Keratinocyte (primary cell): ENCODE data around the gene GPANK1. TPM values are rescaled to one million over a fixed set of nuclear protein-coding genes. Genes with fewer than 3 reads are reported as not detected.

ENCODE experiments used
- DNase-seq: peaks from one replicate; pipeline ENCODE4 v3.0.0-alpha.2; 2011; ENCODE audit warnings: low read depth, missing footprints, low spot score
- FAIRE-seq: peaks from 2 replicates; lab custom pipeline; 2011; peaks lifted over from hg19 to GRCh38; lab: Jason Lieb, UNC
- H2AFZ ChIP-seq: 2 replicates; pipeline ENCODE4 v1.6.0; 2012; ENCODE audit warnings: low read length, control low read depth, inconsistent platforms; ENCODE audit not compliant: control insufficient read depth
- H3K27ac ChIP-seq: 2 replicates; pipeline ENCODE4 v1.5.1; 2011; ENCODE audit warnings: low read length; ENCODE audit not compliant: control insufficient read depth, insufficient read depth
- H3K27me3 ChIP-seq: 3 replicates; pipeline ENCODE4 v1.6.0; 2011; ENCODE audit warnings: low read length; ENCODE audit not compliant: control insufficient read depth, insufficient read depth; ENCODE audit errors: extremely low read depth
- H3K36me3 ChIP-seq, 2 experiments: 2 replicates in 1 of 2; 3 replicates in 1 of 2; pipeline ENCODE4 v1.5.1; 2011; ENCODE audit warnings: low read length in 2 of 2, mild to moderate bottlenecking in 1 of 2; ENCODE audit not compliant: control insufficient read depth in 2 of 2, insufficient read depth in 2 of 2; ENCODE audit errors: extremely low read depth in 1 of 2
- H3K4me1 ChIP-seq: 3 replicates; pipeline ENCODE4 v1.5.1; 2011; ENCODE audit warnings: low read length; ENCODE audit not compliant: control insufficient read depth, insufficient read depth; ENCODE audit errors: extremely low read depth
- H3K4me2 ChIP-seq: 3 replicates; pipeline ENCODE4 v1.6.0; 2011; ENCODE audit warnings: low read depth, low read length; ENCODE audit not compliant: control insufficient read depth, insufficient read depth; ENCODE audit errors: extremely low read depth
- H3K4me3 ChIP-seq, 3 experiments: fragments of 200-600 bp in 1 of 3; sonication (generic) in 1 of 3; 2 replicates in 2 of 3; 3 replicates in 1 of 3; pipeline ENCODE4 v1.5.1; 2011 to 2016; ENCODE audit warnings: low read length in 3 of 3, mild to moderate bottlenecking in 3 of 3, control low read depth in 2 of 3, inconsistent platforms in 1 of 3, low read depth in 1 of 3, mixed read lengths in 1 of 3, mixed run types in 1 of 3, moderate library complexity in 1 of 3; ENCODE audit not compliant: control insufficient read depth in 2 of 3, insufficient read depth in 2 of 3; ENCODE audit errors: extremely low read depth in 1 of 3
- H3K79me2 ChIP-seq: 2 replicates; pipeline ENCODE4 v1.6.0; 2012; ENCODE audit warnings: low read length; ENCODE audit not compliant: control insufficient read depth, insufficient read depth
- H3K9ac ChIP-seq: 3 replicates; pipeline ENCODE4 v1.6.0; 2011; ENCODE audit warnings: low read length; ENCODE audit not compliant: control insufficient read depth, insufficient read depth; ENCODE audit errors: extremely low read depth
- H3K9me1 ChIP-seq: 3 replicates; pipeline ENCODE4 v1.6.0; 2011; ENCODE audit warnings: low read length; ENCODE audit not compliant: control insufficient read depth, insufficient read depth; ENCODE audit errors: extremely low read depth
- H3K9me3 ChIP-seq: 2 replicates; pipeline ENCODE4 v1.5.1; 2012; ENCODE audit warnings: low read depth, low read length; ENCODE audit not compliant: control insufficient read depth
- H4K20me1 ChIP-seq: 3 replicates; pipeline ENCODE4 v1.6.0; 2011; ENCODE audit warnings: low read length; ENCODE audit not compliant: control insufficient read depth, insufficient read depth; ENCODE audit errors: extremely low read depth
- CTCF ChIP-seq, 3 experiments: IDR thresholded peaks in 1 of 3; conservative IDR thresholded peaks in 1 of 3; optimal IDR thresholded peaks in 1 of 3; 2 replicates in 2 of 3; 3 replicates in 1 of 3; pipeline versions ENCODE3 to v1.5.1; 2011; ENCODE audit warnings: low read length in 3 of 3, mild to moderate bottlenecking in 3 of 3, moderate library complexity in 2 of 3, control low read depth in 1 of 3, inconsistent platforms in 1 of 3; ENCODE audit not compliant: insufficient read depth in 2 of 3; ENCODE audit errors: extremely low read depth in 1 of 3
- EZH2 ChIP-seq: IDR thresholded peaks from one replicate; pipeline ENCODE4 v1.6.1; 2012; ENCODE audit warnings: inconsistent platforms, mild to moderate bottlenecking, low read length, moderate library complexity
- dilution Hi-C: fragments of 300-500 bp; cut with MboI; formaldehyde crosslinking; loops from one replicate; pipeline ENCODE4 v1.7.0; 2020; ENCODE audit warnings: low sequenced_read_pairs; ENCODE audit not compliant: extremely low pct_ligation_motif_present
- polyA plus RNA-seq, 5 experiments: library from polyadenylated mRNA; depleted of rRNA in 3 of 5; stranded (reverse) in 3 of 5; stranded (forward) in 1 of 5; unstranded in 1 of 5; fragments of >200 nt; gene quantifications; 1 replicate in 1 of 5; 2 replicates in 3 of 5; 3 replicates in 1 of 5; pipeline versions ENCODE4 v1.2.1 to v1.2.3, GENCODE V29; 2011 to 2012; ENCODE audit warnings: missing spikeins in 2 of 5, low read depth in 1 of 5, low replicate concordance in 1 of 5

The GPANK1 gene
- polyA plus RNA-seq, 1 donor (not counting 4 experiments of a cell fraction or from before 2014, with no cell fraction given) = 10.0 TPM

DNA sequence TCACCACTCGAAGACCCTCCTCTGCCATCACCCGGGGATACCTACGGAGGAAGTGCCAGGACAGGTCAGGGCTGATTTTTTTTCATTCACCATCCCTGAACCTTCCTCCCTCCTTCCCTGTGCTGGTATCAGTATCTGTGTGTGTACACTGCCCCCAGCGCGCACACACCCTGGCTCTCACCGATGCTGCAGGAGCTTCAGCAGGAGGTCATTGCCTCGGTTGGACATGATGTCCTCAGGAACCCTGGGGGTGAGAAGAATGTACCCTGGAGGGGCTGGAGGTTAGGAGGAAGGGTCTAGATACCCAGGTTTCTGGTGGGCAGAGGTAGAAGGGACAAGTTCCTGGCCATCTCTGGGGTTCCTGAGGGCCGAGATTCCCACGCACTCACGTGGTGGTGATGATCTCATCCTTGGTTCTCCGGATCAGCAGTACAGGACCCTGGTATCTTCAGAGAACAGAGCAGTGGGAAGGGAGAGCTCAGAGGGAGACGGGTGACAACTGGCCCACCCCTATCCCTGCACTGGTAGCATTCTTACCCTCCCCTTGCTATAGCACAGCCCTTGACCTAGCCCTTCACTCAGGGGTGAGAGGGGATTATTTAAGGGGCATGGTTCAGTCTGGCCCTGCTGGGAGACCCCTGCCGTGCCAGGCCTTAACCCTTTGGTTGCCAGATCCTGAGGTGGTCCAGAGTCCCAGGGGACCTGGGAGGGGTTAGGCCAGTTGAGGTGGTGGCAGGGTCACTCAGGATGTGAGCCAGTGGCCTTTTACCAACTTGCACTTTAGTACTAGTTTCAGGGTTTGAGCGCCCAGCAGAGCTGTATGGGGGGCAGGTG, 23.3 kb upstream of the GPANK1 start:
- Histone ChIP-seq H3K9ac (no peak overlapping the region), H3K4me3 (no peak overlapping the region), H3K4me2 (no peak overlapping the region), H2AFZ (no peak overlapping the region), H3K27ac (no peak overlapping the region), H4K20me1 (no peaks in the 10 kb centered on the region), H3K9me1 (no peaks in the 10 kb centered on the region), H3K4me1 (no peaks in the 10 kb centered on the region), H3K36me3 (peaks cover 11 to 44% of the 10 kb centered on the region in 2 experiments), H3K27me3 (no peaks in the 10 kb centered on the region), H3K79me2 (no peaks in the 10 kb centered on the region), H3K9me3 (no peaks in the 10 kb centered on the region)
- FAIRE-seq (no peak), DNase-seq (no peak)
- dilution Hi-C loops = no loop called here
- TF ChIP-seq CTCF (optimal IDR thresholded peaks at IDR 0.05 in 1 of 3, IDR thresholded peaks at IDR 0.05 in 1 of 3, conservative IDR thresholded peaks at IDR 0.05 in 1 of 3; ENCODE audit: extremely low read depth in 1 of 3, insufficient read depth in 2 of 3, low read length in 3 of 3) = no peak
- TF ChIP-seq EZH2 = no peak

GRCh38 chr6:31687321-31687720, 22.5 kb upstream of the GPANK1 start:
- Histone ChIP-seq H3K36me3 (peaks cover 7 to 41% of the 10 kb centered on the region in 2 experiments), H3K4me1 (no peaks in the 10 kb centered on the region), H3K79me2 (no peaks in the 10 kb centered on the region), H3K4me2 (no peak overlapping the region), H3K4me3 (no peak overlapping the region), H3K27ac (no peak overlapping the region), H3K27me3 (no peaks in the 10 kb centered on the region), H4K20me1 (no peaks in the 10 kb centered on the region), H3K9me1 (no peaks in the 10 kb centered on the region), H2AFZ (no peak overlapping the region), H3K9ac (no peak overlapping the region), H3K9me3 (no peaks in the 10 kb centered on the region)
- FAIRE-seq (no peak), DNase-seq (no peak)
- dilution Hi-C loops = no loop called here
- TF ChIP-seq EZH2 (no peak), CTCF (optimal IDR thresholded peaks at IDR 0.05 in 1 of 3, IDR thresholded peaks at IDR 0.05 in 1 of 3, conservative IDR thresholded peaks at IDR 0.05 in 1 of 3; ENCODE audit: extremely low read depth in 1 of 3, insufficient read depth in 2 of 3, low read length in 3 of 3) (no peak)
